ENCODE measurements around the gene CPO.

CPO gene

GRCh38 chr2:206974551-206974950, 35.2 kb downstream of the CPO start:
- DNase-seq: no peak

GRCh38 chr2:206978746-206979145, 39.4 kb downstream of the CPO start:
- no peak for DNase-seq

- DNase-seq: no peak
Measured at GRCh38 chr2:206979365-206979764, 40.0 kb downstream of the CPO start.

- no peak for DNase-seq
Measured at GRCh38 chr2:206979922-206980321, 40.6 kb downstream of the CPO start.

- no peak for DNase-seq
Measured at GRCh38 chr2:206980413-206980812, 41.1 kb downstream of the CPO start.

- DNase-seq: no peak
Measured at GRCh38 chr2:206981086-206981674, 41.9 kb downstream of the CPO start.

GRCh38 chr2:206981739-206982340, 42.5 kb downstream of the CPO start:
- peak; percentile 51 for DNase-seq

GRCh38 chr2:206982360-206982955, 43.1 kb downstream of the CPO start:
- DNase-seq: no peak

- no peak for DNase-seq
Measured at GRCh38 chr2:206983161-206983859, 44.0 kb downstream of the CPO start.

- DNase-seq: no peak
Measured at GRCh38 chr2:206984206-206984605, 44.9 kb downstream of the CPO start.

GRCh38 chr2:206986943-206987342, 47.6 kb downstream of the CPO start:
- no peak for DNase-seq

- DNase-seq: no peak
Measured at GRCh38 chr2:206987810-206988209, 48.5 kb downstream of the CPO start.

GRCh38 chr2:206988884-206989283, 49.6 kb downstream of the CPO start:
- DNase-seq: no peak

- peak; percentile 8 for DNase-seq
Measured at GRCh38 chr2:206989311-206989710, 50.0 kb downstream of the CPO start.

GRCh38 chr2:206990360-206990759, 51.0 kb downstream of the CPO start:
- no peak for DNase-seq

- DNase-seq: no peak
Measured at GRCh38 chr2:206991070-206991469, 51.8 kb downstream of the CPO start.

GRCh38 chr2:206993396-206993911, 54.1 kb downstream of the CPO start:
- DNase-seq: no peak

GRCh38 chr2:206993964-206994363, 54.6 kb downstream of the CPO start:
- DNase-seq: no peak

GRCh38 chr2:206996556-206997065, 57.3 kb downstream of the CPO start:
- no peak for DNase-seq

GRCh38 chr2:207008105-207008990, 69.0 kb downstream of the CPO start:
- DNase-seq: no peak

GRCh38 chr2:207012461-207012860, 73.1 kb downstream of the CPO start:
- no peak for DNase-seq

- DNase-seq: no peak
Measured at GRCh38 chr2:207014424-207014823, 75.1 kb downstream of the CPO start.

GRCh38 chr2:207015901-207016300, 76.6 kb downstream of the CPO start:
- no peak for DNase-seq

Data from stimulated activated CD4-positive, alpha-beta T cell treated with anti-CD3 and anti-CD28 coated beads, Interleukin-4, amount 100 ng/mL, for 1 hour (primary cell).